OCI-LY7 (cell line): ENCODE results near the gene C17orf113. TPM values are rescaled to one million over a fixed set of nuclear protein-coding genes. Genes with fewer than 3 reads are reported as not detected.
"Not testable (repeated sequence)": the region's sequence is repeated elsewhere in the genome, so short reads cannot be mapped to it uniquely, and the experiment has no call there.

Experiments
- BruUV-seq: library from RNA; stranded (reverse); fragments of 400-500 nt; replicated peaks from 2 replicates; lab custom pipeline; 2021; lab: Mats Ljungman, UMichigan
- CTCF ChIA-PET: fragments of 300-600 bp; sonication (Branson Sonifier 250); formaldehyde crosslinking; loops from one replicate; lab custom pipeline; 2022; ENCODE audit warnings: antibody characterized with exemption; ENCODE audit not compliant: unreplicated experiment; lab: Charles Lee
- POLR2A ChIA-PET: fragments of 300-600 bp; sonication (Branson Sonifier 250); formaldehyde crosslinking; loops from one replicate; lab custom pipeline; 2022; ENCODE audit warnings: antibody characterized with exemption; lab: Charles Lee
- DNase-seq: peaks from one replicate; pipeline ENCODE4 v3.0.0-alpha.2; 2015; ENCODE audit warnings: low spot score
- H2AFZ ChIP-seq: fragments of 200-600 bp; sonication (generic), shearing (Covaris generic); 2 replicates; pipeline ENCODE4 v1.6.1; 2014; ENCODE audit warnings: mild to moderate bottlenecking, antibody characterized with exemption, low read length, moderate library complexity
- H3K27ac ChIP-seq: fragments of 200-600 bp; sonication (generic); 2 replicates; pipeline ENCODE4 v1.5.1; 2014; ENCODE audit warnings: mixed run types, low read depth, mild to moderate bottlenecking, moderate library complexity, low read length, inconsistent platforms; ENCODE audit not compliant: poor library complexity, severe bottlenecking
- H3K36me3 ChIP-seq: fragments of 200-600 bp; sonication (generic); 2 replicates; pipeline ENCODE4 v1.6.1; 2014; ENCODE audit warnings: mild to moderate bottlenecking, antibody characterized with exemption, low read length, moderate library complexity, mixed read lengths; ENCODE audit not compliant: insufficient read depth
- H3K4me1 ChIP-seq: fragments of 200-600 bp; sonication (generic); 2 replicates; pipeline ENCODE4 v1.5.1; 2014; ENCODE audit warnings: mild to moderate bottlenecking, low read length; ENCODE audit not compliant: insufficient read depth, poor library complexity, severe bottlenecking
- H3K4me2 ChIP-seq: fragments of 200-600 bp; sonication (generic); 2 replicates; pipeline ENCODE4 v1.6.1; 2014; ENCODE audit warnings: mild to moderate bottlenecking, low read length
- H3K4me3 ChIP-seq: fragments of 200-600 bp; sonication (generic); 2 replicates; pipeline ENCODE4 v1.5.1; 2014; ENCODE audit warnings: mild to moderate bottlenecking, low read depth, low read length; ENCODE audit not compliant: poor library complexity, severe bottlenecking
- H3K79me2 ChIP-seq: fragments of 200-600 bp; sonication (generic); 2 replicates; pipeline ENCODE4 v1.6.1; 2016; ENCODE audit warnings: low read depth, mild to moderate bottlenecking, low read length, moderate library complexity, mixed read lengths; ENCODE audit not compliant: insufficient read depth
- H3K9me2 ChIP-seq: fragments of 200-600 bp; sonication (generic); 2 replicates; pipeline ENCODE4 v1.6.1; 2016; ENCODE audit warnings: mild to moderate bottlenecking, low read length, mixed read lengths; ENCODE audit not compliant: insufficient read depth
- H3K9me3 ChIP-seq: fragments of 200-600 bp; sonication (generic); 2 replicates; pipeline ENCODE4 v1.6.1; 2014; ENCODE audit warnings: mild to moderate bottlenecking, mixed run types, low read length, mixed read lengths
- H4K20me1 ChIP-seq: fragments of 200-600 bp; sonication (generic); 2 replicates; pipeline ENCODE4 v1.6.1; 2014; ENCODE audit warnings: mild to moderate bottlenecking, antibody characterized with exemption, low read length, moderate library complexity, mixed read lengths; ENCODE audit not compliant: insufficient read depth
- CTCF ChIP-seq: fragments of 200-600 bp; sonication (generic); conservative IDR thresholded peaks from 2 replicates; pipeline ENCODE4 v1.5.1; 2014; ENCODE audit warnings: mild to moderate bottlenecking, antibody characterized with exemption, low read length, moderate library complexity, mixed read lengths
- EZH2phosphoT487 ChIP-seq: fragments of 200-600 bp; sonication (generic); IDR thresholded peaks from 2 replicates; pipeline ENCODE4 v1.6.1; 2018; ENCODE audit warnings: low read depth, borderline replicate concordance, mild to moderate bottlenecking, mixed run types, antibody characterized with exemption, low read length, moderate library complexity, mixed read lengths
- intact Hi-C: fragments of 100-400 bp; cut with micrococcal nuclease; formaldehyde crosslinking; loops from one replicate; pipeline ENCODE4 v1.10.0; 2022; ENCODE audit not compliant: unreplicated experiment
- total RNA-seq, 2 experiments: library from RNA; depleted of rRNA in 1 of 2; stranded (reverse); fragments of >200 nt in 1 of 2; shearing (Covaris generic) in 1 of 2; gene quantifications; 2 replicates each; pipeline ENCODE4 v1.2.3, GENCODE V29; 2014 to 2022

C17orf113 gene
- total RNA-seq, 2 experiments from 2014 or later = 0.25 TPM

DNA sequence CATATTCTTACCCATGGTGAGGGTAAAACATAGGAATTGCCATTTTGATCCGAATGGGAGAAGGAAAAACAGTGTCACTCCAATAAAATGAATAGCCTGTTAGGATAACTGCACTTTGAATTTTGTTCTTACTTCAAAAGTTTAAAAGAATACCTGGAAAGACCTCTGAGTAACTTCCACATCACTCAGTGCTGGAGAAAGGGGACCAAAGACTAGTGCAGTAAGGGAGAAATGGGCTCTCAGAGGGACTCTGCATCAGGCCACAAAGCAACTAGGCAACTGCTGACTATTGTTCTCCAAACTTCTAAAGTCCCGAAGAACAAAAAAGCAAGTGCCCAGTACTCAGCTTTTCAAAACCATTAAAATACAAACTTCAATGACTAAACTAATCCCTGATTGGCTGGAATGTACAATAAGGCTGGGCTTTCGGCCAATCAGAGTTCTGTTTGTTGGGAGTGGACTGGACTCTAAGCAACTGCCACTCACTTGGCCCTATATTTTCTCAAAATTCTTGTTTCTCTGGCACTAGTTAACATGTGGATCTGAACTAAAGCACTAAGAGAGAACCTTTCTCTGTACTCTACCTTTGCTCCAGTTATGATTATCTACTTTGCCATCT, 39.4 kb downstream of the C17orf113 start:
- H3K4me3 ChIP-seq = no peak overlapping the region
- H3K9me2 ChIP-seq = no peaks in the 10 kb centered on the region
- no peak overlapping the region for H3K4me2 ChIP-seq
- no peaks in the 10 kb centered on the region for H3K9me3 ChIP-seq
- peaks cover 100% of the 10 kb centered on the region for H3K79me2 ChIP-seq
- POLR2A ChIA-PET = no interaction called here
- BruUV-seq = no TSS peak
- peaks cover 17% of the 10 kb centered on the region for H4K20me1 ChIP-seq
- peaks cover 29% of the 10 kb centered on the region for H3K4me1 ChIP-seq
- CTCF ChIA-PET = no interaction called here
- H2AFZ ChIP-seq = no peak overlapping the region
- no peak for TF ChIP-seq CTCF
- no peak for TF ChIP-seq EZH2phosphoT487
- DNase-seq = no peak
- H3K36me3 ChIP-seq = peaks cover 57% of the 10 kb centered on the region
- H3K27ac ChIP-seq = no peak overlapping the region
- intact Hi-C loops = loop anchor here (10.0 kb wide), 1 partner anchor 244 kb away; no protein-coding TSS in a partner anchor

GRCh38 chr17:42010266-42010680, 40.1 kb downstream of the C17orf113 start:
- Histone ChIP-seq H3K36me3 (peaks cover 59% of the 10 kb centered on the region), H3K4me1 (peaks cover 22% of the 10 kb centered on the region), H4K20me1 (peaks cover 17% of the 10 kb centered on the region), H3K79me2 (peaks cover 100% of the 10 kb centered on the region)
- CTCF ChIA-PET, DNase-seq, H3K9me3 ChIP-seq, H3K9me2 ChIP-seq, H2AFZ ChIP-seq, H3K4me2 ChIP-seq, POLR2A ChIA-PET, H3K4me3 ChIP-seq, BruUV-seq, H3K27ac ChIP-seq: not testable (repeated sequence)
- intact Hi-C loops = loop anchor here (10.0 kb wide), 1 partner anchor 245 kb away; no protein-coding TSS in a partner anchor

- Histone ChIP-seq H3K4me3 (no peak overlapping the region), H2AFZ (no peak overlapping the region), H3K4me2 (no peak overlapping the region), H3K9me3 (no peaks in the 10 kb centered on the region), H3K9me2 (no peaks in the 10 kb centered on the region), H3K4me1 (peaks cover 18% of the 10 kb centered on the region), H3K79me2 (peaks cover 100% of the 10 kb centered on the region), H4K20me1 (peaks cover 17% of the 10 kb centered on the region), H3K27ac (no peak overlapping the region), H3K36me3 (peaks cover 62% of the 10 kb centered on the region)
- no TSS peak for BruUV-seq
- DNase-seq = peak; percentile 21
- intact Hi-C loops = no loop called here
- CTCF ChIA-PET = interaction anchor here (0.5 kb wide), 1 partner anchor 19 kb away, joined by 9 read pairs; no protein-coding TSS in a partner anchor
- no peak for TF ChIP-seq EZH2phosphoT487
- TF ChIP-seq CTCF = peak; percentile 56
- POLR2A ChIA-PET = interaction anchor here (0.6 kb wide), 1 partner anchor 1434 kb away, joined by 3 read pairs; no protein-coding TSS in a partner anchor
Measured at GRCh38 chr17:42009170-42009569, 41.2 kb downstream of the C17orf113 start.
